Central memory CD4-positive, alpha-beta T cell (primary cell): ENCODE data around the gene GPR63.

Experiments
- DNase-seq: peaks from one replicate; pipeline ENCODE4 v3.0.0; 2022

GPR63 gene

GRCh38 chr6:96821034-96821433, 16.2 kb downstream of the GPR63 start:
- DNase-seq: no peak

- DNase-seq: no peak
These were observed 20.9 kb downstream of the GPR63 start for GRCh38 chr6:96816301-96816817.

GRCh38 chr6:96814625-96815024, 22.7 kb downstream of the GPR63 start:
- no peak for DNase-seq

GRCh38 chr6:96812077-96812703, 25.1 kb downstream of the GPR63 start:
- DNase-seq: no peak

GRCh38 chr6:96811670-96812069, 25.6 kb downstream of the GPR63 start:
- no peak for DNase-seq

- DNase-seq: no peak
These were observed 26.1 kb downstream of the GPR63 start for GRCh38 chr6:96811136-96811535.

- DNase-seq: no peak
These were observed 28.2 kb downstream of the GPR63 start for GRCh38 chr6:96809119-96809518.

GRCh38 chr6:96803106-96803481, 34.2 kb downstream of the GPR63 start:
- no peak for DNase-seq

- DNase-seq: no peak
These were observed 41.8 kb downstream of the GPR63 start for GRCh38 chr6:96795481-96795880.

- no peak for DNase-seq
These were observed 42.3 kb downstream of the GPR63 start for GRCh38 chr6:96794980-96795379.

GRCh38 chr6:96792561-96793190, 44.6 kb downstream of the GPR63 start:
- no peak for DNase-seq

GRCh38 chr6:96789871-96790270, 47.4 kb downstream of the GPR63 start:
- no peak for DNase-seq

- DNase-seq: no peak
These were observed 49.3 kb downstream of the GPR63 start for GRCh38 chr6:96787846-96788580.

GRCh38 chr6:96786336-96786735, 50.9 kb downstream of the GPR63 start:
- DNase-seq: no peak

GRCh38 chr6:96784650-96785049, 52.6 kb downstream of the GPR63 start:
- no peak for DNase-seq

- DNase-seq: no peak
These were observed 54.0 kb downstream of the GPR63 start for GRCh38 chr6:96783307-96783706.

GRCh38 chr6:96781557-96781956, 55.7 kb downstream of the GPR63 start:
- no peak for DNase-seq

- no peak for DNase-seq
These were observed 60.2 kb downstream of the GPR63 start for GRCh38 chr6:96777113-96777512.

- no peak for DNase-seq
These were observed 61.4 kb downstream of the GPR63 start for GRCh38 chr6:96775727-96776400.

- DNase-seq: no peak
These were observed 70.5 kb downstream of the GPR63 start for GRCh38 chr6:96766769-96767168.

- no peak for DNase-seq
These were observed 74.7 kb downstream of the GPR63 start for GRCh38 chr6:96762599-96762998.

- no peak for DNase-seq
These were observed 75.5 kb downstream of the GPR63 start for GRCh38 chr6:96761794-96762193.

GRCh38 chr6:96760153-96760687, 77.1 kb downstream of the GPR63 start:
- no peak for DNase-seq
